HG03280 (cell line): Measurements from ENCODE around the gene TIMM17B.
"Not testable (repeated sequence)": the region's sequence is repeated elsewhere in the genome, so short reads cannot be mapped to it uniquely, and the experiment has no call there.

ENCODE experiments used
- ATAC-seq: cut with Tn5 transposase; IDR thresholded peaks from one replicate; pipeline ENCODE4 v1.9.1; 2021; ENCODE audit warnings: mild to moderate bottlenecking, moderate library complexity; ENCODE audit not compliant: unreplicated experiment

TIMM17B gene

GRCh38 chrX:48897157-48897624 is 377 bp downstream of the TIMM17B start:
- peak; percentile 27 for ATAC-seq

GRCh38 chrX:48896611-48897011 is 957 bp downstream of the TIMM17B start:
- no peak for ATAC-seq

GRCh38 chrX:48894891-48895290 is 2.7 kb downstream of the TIMM17B start:
- ATAC-seq = no peak

- ATAC-seq = no peak
Measured at GRCh38 chrX:48893556-48894348, 3.8 kb downstream of the TIMM17B start.

GRCh38 chrX:48892896-48893295 is 4.7 kb downstream of the TIMM17B start:
- ATAC-seq = no peak

- ATAC-seq = peak; percentile 78
Measured at GRCh38 chrX:48891402-48892288, 5.9 kb downstream of the TIMM17B start.

- ATAC-seq = peak; percentile 45
Measured at GRCh38 chrX:48890934-48891401, 6.6 kb downstream of the TIMM17B start.

GRCh38 chrX:48890296-48890925 is 7.2 kb downstream of the TIMM17B start:
- ATAC-seq = no peak

GRCh38 chrX:48886586-48886985 is 11.0 kb downstream of the TIMM17B start:
- ATAC-seq = not testable (repeated sequence)

- ATAC-seq = no peak
Measured at GRCh38 chrX:48883729-48884128, 13.8 kb downstream of the TIMM17B start.

GRCh38 chrX:48876944-48877343 is 20.6 kb downstream of the TIMM17B start:
- ATAC-seq = not testable (repeated sequence)

- not testable (repeated sequence) for ATAC-seq
Measured at GRCh38 chrX:48872017-48872416, 25.6 kb downstream of the TIMM17B start.

GRCh38 chrX:48864210-48864609 is 33.4 kb downstream of the TIMM17B start:
- ATAC-seq = no peak

- no peak for ATAC-seq
Measured at GRCh38 chrX:48854898-48855297, 42.7 kb downstream of the TIMM17B start.

- not testable (repeated sequence) for ATAC-seq
Measured at GRCh38 chrX:48854121-48854804, 43.3 kb downstream of the TIMM17B start.

GRCh38 chrX:48853494-48853893 is 44.1 kb downstream of the TIMM17B start:
- not testable (repeated sequence) for ATAC-seq

- ATAC-seq = no peak
Measured at GRCh38 chrX:48852857-48853256, 44.7 kb downstream of the TIMM17B start.

GRCh38 chrX:48848847-48849246 is 48.7 kb downstream of the TIMM17B start:
- no peak for ATAC-seq
